HG02870 (cell line): ENCODE results near the gene ZYG11A.
"Not testable (repeated sequence)": the region's sequence is repeated elsewhere in the genome, so short reads cannot be mapped to it uniquely, and the experiment has no call there.

ENCODE experiments used
- ATAC-seq: cut with Tn5 transposase; IDR thresholded peaks from one replicate; pipeline ENCODE4 v1.9.1; 2021; ENCODE audit warnings: mild to moderate bottlenecking, moderate library complexity; ENCODE audit not compliant: unreplicated experiment

The ZYG11A gene

DNA sequence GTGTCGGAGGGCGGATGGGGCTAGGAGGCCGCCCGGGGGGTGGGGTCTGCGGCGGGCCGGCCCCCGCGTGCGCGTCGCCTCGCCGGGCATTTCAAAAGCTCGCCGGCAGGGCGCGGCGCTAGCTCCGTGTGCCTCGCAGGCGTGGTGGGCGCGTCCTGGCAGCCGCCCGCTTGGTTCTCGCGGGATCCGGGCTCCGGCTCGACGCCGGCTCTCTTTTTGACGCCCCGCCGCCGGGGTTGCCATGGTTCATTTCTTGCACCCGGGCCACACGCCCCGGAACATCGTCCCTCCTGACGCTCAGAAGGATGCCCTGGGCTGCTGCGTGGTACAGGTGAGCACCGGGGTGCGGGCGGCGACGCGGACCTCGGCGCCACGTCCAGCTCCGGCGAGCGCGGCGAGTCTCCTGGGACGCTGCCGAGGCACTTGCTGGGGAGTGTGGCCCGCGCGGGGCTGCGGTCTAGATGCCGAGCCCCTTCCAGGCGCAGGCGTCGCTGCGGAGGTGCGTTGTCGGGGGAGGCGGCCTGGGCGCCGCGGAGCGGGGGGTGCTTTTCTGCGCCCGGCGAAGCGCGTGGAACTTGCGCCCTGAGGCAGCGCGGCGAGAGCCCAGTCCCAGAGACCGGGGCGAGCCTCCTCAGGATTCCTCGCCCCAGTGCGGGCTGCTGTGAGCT, at the start of gene ZYG11A:
TSS of gene ZYG11A (plus strand) at position 118 of the 668 bp plus-strand sequence. CDS start at position 242, 124 bp downstream.
- peak; percentile 85 for ATAC-seq

DNA sequence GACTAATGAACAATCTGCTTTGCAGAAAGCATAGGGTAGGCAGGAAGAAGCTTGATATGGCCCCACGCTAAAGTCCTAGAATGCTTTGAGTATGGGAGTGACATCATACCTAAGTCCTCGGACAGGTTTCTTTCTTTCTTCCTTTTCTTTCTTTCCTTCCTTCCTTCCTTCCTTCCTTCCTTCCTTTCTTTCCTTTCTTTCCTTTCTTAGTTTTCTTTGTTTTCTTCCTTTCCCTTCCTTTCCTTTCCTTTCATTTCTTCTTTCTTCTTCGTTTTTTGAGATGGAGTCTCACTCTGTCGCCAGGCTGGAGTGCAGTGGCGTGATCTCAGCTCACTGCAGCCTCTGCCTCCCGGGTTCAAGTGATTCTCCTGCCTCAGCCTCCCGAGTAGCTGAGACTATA, 48.8 kb upstream of the ZYG11A start:
- not testable (repeated sequence) for ATAC-seq

DNA sequence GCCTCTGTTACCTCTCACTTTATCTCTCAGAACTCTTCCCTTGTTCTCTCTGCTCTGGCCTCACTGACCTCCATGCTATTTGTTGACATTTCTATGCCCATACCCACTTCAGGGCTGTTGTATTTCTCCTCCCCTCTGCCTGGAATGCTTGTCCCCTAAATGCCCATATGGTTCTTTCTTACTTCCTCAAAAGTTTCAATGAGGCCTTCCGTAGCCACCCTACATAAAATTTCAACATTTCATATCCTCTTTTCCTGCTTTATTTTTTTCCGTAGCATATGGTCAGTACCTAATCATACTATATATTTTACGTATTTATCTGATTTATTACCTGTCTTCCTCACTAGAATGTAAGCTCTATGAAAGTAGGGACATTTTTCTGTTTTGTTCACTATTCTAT, 47.1 kb upstream of the ZYG11A start:
- ATAC-seq = no peak

DNA sequence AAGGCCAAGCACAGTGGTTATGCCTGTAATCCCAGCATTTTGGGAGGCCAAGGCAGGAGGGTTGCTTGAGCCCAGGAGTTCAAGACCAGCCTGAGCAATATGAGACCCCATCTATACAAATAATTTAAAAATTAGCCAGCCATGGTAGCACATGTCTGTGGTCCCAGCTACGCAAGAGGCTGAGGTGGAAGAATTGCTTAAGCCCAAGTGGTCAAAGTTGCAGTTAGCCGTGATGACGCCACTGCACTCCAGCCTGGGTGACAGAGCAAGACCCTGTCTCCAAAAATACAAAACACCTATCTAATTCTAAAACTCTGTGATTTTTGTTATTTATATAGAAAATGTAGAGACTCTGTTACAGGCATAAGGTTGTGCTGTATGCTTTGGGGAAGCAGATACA, 44.2 kb upstream of the ZYG11A start:
- no peak for ATAC-seq

DNA sequence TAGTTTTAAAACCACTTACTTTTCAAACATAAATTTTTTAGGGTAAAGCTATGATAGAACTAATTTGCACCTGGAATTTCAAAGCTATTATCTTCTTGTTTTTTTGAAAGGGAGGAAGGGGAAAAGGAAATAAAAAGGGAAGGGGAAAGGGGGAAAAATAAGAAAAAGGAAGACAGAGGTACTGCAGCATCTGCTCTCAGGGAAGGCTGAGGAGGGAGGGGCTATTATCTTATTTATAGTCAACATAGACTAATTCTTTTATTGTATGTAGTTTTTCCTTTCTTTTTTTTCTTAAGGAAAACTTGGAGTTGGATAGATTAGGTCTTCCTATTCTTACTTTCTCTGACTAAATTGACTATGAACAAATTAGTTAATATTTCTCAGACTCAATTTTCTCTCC, 41.5 kb upstream of the ZYG11A start:
- no peak for ATAC-seq

DNA sequence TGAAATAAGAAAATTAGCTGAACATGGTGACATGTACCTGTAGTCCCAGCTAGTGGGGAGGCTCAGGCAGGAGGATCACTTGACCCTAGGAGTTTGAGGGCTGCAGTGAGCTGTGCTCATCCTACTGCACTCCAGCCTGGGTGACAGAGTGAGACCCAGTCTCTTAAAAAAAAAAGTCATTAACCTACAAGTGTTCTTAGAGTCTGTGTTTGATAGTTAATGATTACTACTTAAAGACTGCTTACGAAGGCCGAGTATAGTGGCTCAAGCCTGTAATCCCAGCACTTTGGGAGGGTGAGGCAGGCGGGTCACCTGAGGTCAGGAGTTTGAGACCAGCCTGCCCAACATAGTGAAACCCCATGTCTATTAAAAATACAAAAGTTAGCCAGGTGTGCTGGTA, 38.5 kb upstream of the ZYG11A start:
- not testable (repeated sequence) for ATAC-seq

DNA sequence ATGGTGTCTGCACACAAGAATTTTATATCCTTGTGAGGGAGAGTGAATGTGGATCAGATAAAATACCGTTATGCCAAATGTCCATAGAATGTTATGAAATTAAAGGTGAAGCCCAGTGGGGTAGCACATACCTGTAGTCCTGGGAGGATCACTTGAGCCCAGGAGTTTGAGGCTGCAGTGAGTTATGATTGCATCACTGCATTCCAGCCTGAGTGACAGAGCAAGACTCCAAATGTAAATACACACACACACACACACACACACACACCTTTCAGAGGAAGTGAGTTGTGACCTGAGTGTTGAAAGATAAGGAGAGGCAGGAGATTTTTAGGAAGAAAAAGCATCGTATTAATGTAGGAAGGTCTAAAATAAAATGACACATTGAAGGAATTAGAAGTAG, 28.1 kb upstream of the ZYG11A start:
- ATAC-seq = no peak

DNA sequence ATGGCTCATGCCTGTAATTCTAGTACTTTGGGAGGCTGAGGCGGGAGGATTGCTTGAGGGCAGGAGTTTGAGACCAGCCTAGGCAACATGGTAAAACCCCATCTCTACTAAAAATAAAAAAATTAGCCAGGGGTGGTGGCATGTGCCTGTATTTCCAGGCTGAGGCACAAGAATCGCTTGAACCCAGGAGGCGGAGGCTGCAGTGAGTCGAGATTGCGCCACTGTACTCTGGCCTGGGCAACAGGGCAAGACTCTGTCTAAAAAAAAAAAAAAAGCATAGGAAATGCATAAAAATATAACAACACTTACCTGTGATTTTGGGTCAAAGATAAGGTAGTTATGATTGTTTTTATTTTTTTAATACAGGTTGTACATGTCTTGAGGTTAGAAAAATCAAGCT, 21.7 kb upstream of the ZYG11A start:
- not testable (repeated sequence) for ATAC-seq

DNA sequence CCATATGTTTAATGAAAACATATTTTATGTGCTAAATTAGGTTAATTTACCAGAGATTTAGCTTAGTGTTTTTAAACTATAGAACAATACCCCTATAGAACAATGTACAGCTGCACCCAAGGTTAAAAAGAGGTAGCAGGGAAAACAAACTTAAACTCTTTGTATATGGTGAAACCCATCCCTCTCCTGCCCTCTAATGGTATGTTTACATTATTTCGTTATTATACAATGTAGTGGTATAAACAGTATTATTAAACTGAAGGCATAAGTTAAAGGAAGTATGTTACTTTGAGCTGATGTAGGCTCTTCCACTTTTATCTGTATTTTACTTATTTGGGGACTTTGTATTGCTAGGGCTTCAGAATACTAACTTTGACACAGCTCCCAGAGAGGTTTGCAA, 16.7 kb upstream of the ZYG11A start:
- ATAC-seq = no peak

DNA sequence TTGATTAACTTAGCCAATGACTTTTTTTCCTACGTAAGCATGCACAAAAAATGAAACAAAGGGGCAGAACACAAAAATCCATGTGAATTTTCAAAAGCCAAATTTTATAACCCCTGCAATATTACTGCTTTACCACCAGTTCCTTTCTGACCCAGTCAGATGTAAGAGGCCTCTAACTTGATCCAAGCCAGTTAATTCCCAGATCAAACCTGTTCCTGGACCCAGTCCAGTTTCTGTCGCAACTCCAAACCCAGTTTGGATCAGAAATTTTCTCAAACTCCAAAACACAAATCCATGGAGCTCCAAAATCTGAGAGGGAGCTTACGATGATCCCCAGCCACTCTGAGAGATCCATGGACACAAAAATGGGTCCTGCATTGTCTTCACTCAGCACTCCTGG, 7.8 kb upstream of the ZYG11A start:
- ATAC-seq = no peak

DNA sequence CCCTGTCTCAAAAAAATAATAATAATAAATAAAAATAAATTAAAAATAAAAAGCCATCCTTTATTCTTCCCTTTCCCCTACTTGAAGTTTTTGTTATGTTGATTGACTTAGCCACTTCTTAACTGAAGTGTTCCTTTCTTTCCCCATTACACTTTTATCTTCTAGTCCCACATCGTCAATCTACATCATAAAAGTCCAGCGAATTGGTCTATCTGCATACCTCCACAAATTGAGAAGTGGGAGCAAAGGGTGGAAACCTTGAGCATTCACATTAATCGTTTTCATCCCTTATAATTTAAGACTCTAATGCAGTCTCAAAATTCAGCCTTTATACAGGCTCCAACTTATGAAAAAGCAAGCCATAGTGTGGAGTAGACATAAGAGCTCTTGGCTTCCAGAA, 6.5 kb upstream of the ZYG11A start:
- no peak for ATAC-seq

DNA sequence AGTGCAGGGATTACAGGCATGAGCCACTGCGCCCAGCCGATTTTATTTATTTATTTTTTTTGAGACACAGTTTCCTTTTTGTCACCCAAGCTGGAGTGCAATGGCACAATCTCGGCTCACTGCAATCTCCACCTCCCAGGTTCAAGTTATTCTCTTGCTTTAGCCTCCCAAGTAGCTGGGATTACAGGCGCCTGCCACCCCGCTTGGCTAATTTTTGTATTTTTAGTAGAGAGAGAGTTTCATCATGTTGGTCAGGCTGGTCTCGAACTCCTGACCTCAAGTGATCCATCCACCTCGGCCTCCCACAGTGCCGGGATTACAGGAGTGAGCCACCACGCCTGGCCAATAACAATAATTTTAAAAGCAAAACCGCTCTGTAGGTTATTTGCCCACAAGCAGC, 3.4 kb upstream of the ZYG11A start:
- ATAC-seq = not testable (repeated sequence)

DNA sequence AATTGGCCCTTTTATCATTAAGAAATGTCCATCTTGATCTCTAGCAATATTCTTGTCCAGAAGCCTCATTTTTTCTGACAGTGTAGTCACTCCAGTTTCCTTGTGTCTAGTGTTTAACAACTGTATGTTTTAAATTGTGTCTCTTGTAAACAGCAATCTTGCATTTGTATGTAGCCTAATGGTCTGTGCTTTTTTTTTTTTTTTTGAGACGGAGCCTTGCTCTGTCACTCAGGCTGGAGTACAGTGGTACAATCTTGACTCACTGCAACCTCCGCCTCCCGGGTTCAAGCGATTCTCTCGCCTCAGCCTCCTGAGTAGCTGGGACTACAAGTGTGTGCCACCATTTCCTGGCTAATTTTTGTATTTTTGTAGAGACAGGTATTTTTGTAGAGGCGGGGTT, 2.6 kb downstream of the ZYG11A start:
- not testable (repeated sequence) for ATAC-seq

DNA sequence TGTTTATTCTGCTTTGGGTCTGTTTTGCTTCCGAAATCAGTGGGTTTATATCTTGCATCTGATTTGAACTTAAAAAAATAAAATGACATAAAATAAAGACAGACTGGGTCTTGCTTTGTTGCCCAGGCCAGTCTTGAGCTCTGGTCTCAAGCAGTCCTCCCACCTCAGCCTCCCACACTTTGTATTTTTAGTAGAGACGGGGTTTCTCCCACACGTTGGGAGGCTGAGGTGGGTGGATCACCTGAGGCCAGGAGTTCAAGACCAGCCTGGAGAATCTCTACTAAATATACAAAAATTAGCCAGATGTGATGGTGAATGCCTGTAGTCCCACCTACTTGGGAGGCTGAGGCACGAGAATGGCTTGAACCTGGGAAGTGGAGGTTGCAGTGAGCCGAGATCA, 5.9 kb downstream of the ZYG11A start:
- ATAC-seq = no peak

DNA sequence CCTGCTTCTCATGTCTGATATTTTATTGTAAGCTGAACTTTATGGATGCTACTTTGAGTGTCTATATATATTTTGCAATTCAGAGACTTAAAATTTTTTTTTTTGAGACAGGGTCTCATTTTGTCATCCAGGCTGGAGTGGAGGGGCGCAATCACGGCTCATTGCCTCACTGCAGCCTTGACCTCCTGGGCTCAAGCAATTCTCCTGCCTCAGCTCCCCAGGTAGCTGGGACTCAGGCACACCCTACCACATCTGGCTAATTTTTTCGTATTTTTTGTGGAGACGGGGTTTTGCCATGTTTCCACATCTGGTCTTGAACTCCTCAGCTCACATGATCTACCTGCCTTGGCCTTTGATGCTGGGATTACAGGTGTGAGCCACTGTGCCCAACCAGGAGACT, 8.4 kb downstream of the ZYG11A start:
- no peak for ATAC-seq

DNA sequence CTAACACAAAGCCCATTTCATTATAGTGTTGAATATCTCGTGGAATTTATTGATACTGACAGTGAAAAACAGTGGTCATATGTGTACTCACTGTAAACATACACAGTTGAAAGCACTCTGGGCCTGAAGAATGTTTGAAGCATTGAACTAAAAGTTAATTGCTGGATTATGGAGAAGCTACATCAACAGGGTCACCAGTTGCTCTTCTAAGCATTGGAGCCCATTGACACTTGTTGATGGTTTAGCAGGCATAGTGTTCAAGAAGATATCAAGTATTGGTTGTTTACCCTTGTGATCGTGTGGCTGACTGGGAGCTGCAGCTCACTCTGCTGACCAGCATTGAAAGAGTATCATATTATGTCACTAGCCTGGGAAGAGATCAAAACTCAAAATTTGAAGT, 10.3 kb downstream of the ZYG11A start:
- ATAC-seq = no peak

DNA sequence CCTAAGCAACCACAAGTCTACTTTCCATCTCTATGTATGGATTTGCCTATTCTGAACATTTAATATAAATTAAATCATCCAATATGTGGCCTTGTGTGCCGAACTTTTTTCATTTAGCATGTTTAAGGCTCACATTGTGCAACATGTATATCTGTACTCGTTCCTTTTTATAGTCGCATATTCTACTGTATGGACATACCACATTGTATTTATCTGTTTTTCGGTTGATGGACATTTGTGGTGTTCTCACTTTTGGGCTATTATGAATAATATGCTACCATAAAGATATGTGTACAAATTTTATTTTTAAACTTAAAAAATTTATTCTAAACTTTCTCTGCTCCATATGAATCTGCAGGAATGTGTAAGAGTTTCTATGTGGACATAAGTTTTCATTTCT, 13.0 kb downstream of the ZYG11A start:
- ATAC-seq = no peak

DNA sequence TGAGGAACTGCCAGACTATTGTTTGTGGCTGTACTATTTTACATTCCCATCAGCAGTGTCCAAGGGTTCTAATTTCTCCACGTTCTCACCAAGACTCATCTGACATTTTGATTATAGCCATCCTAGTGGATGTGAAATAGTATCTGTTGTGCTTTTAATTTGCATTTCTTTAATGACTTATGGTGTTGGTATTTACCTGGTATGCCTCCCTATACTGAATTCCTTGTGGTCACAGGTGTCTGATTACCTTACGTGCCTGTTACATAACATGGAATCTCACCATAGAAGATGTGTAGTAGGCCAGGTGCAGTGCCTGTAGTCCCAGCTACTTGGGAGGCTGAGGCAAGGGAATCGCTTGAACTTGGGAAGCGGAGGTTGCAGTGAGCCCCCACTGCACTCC, 13.5 kb downstream of the ZYG11A start:
- no peak for ATAC-seq

DNA sequence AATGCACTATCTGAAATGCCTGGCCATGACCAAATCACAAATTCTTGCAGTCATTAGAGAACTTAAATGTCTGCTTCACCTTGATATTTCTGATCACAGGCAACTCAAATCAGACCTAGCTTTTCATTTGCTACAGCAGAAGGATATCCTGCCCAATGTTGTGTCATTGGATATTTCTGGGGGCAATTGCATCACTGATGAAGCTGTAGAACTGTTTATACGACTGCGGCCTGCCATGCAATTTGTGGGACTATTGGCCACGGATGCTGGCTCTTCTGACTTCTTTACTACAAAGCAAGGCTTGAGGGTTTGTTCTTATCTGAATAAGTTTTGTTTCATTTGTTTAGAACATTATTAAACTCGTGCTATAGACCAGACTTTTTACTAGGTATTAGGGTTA, 14.9 kb downstream of the ZYG11A start:
- no peak for ATAC-seq

DNA sequence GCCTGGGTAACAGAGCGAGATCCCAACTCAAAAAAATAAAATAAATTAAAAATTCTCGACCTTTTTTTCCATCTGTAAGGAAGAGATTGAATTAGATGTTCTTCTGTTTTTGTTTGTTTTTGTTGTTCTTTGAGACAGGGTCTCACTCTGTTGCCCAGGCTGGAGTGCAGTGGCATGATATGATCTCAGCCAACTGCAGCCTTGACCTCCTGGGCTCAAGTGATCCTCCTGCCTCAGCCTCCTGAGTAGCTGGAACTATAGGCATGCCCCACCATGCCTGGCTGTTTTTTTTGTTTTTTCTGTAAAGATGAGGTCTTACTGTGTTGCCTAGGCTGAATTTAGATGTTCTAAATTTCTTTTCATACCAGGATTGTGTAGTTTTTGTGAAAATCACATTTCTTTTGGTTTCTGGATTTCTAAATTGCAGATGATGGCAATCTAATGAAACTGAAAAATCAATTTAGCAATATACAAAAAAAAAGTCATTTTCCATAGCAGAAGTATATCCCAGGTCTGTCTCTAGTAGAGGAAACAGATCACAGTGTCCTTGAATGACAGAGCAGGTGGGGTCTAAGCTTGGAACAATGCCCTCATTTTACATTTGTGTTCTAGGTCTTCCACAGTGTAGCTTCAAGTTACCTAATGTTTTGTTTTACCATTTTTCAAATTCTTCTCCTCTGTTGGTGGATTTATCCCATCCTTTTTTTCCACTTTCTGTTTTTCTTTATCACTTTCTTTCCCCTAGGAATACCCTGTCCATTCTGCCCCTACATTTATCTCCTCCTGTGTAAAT, 20.3 kb downstream of the ZYG11A start:
- ATAC-seq = no peak

DNA sequence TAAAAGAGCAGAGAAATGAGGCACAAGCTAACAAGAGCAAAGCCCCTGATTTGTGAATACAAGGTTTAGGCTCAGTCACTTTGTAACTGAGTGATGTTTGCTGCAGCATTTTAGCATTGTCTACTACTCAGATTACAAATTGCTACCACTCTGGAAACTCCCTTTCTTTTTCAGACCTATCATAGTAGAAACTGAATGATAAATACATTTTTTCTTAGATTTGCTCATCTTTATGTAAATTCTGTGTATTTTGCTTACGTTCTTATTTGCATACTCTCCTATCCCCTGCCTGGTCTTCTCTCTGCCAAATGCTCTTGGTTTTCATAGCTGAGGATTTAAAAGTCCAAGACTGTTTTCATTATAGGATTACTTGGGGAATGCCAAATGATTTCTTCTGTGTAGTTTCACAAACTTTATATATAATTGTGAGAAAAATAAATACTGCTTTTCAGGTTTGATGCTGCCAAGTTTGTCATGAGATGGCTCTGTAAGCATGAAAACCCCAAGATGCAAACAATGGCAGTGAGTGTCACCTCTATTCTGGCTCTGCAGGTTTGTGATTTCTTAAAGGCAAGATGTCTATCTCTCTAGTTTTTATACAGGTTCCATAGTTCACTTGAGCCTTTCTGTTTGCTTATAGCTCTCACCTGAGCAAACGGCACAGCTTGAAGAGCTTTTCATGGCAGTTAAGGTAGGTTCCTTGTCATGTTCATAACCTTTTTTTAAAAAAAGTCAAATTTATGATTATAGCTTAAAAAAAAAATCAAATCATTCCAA, 24.7 kb downstream of the ZYG11A start:
- ATAC-seq = peak; percentile 96

DNA sequence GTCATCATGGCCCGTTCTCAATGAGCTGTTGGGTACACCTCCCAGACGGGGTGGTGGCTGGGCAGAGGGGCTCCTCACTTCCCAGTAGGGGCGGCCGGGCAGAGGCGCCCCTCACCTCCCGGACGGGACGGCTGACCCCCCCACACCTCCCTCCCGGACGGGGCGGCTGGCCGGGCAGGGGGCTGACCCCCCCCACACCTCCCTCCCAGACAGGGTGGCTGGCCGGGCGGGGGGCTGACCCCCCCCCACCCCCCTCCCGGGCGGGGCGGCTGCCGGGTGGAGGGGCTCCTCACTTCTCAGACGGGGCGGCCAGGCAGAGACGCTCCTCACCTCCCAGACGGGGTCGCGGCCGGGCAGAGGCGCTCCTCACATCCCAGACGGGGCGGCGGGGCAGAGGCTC, 27.2 kb downstream of the ZYG11A start:
- not testable (repeated sequence) for ATAC-seq
